Measurements from ENCODE around the gene DNAJB7. TPM values are rescaled to one million over a fixed set of nuclear protein-coding genes. Genes with fewer than 3 reads are reported as not detected.

The DNAJB7 gene
- total and polyA plus RNA-seq, 2 donors (not counting 1 experiment from before 2014, with no cell fraction given) = not detected

GRCh38 chr22:40867109-40867508 lies 5.2 kb upstream of the DNAJB7 start:
- Histone ChIP-seq H3K9ac (ENCODE audit: low read length) (no peak overlapping the region), H3K79me2 (ENCODE audit: control insufficient read depth, insufficient read depth, low read length) (peaks cover 56% of the 10 kb centered on the region), H3K4me1 (ENCODE audit: control insufficient read depth in 2 of 2, insufficient read depth in 2 of 2, low read length in 2 of 2) (peaks cover 5 to 9% of the 10 kb centered on the region in 2 donors), H4K20me1 (ENCODE audit: control insufficient read depth, insufficient read depth, low read length, poor library complexity, severe bottlenecking) (no peaks in the 10 kb centered on the region), H3K36me3 (replicated peaks in 1 of 2; ENCODE audit: control extremely low read depth in 1 of 2, control insufficient read depth in 1 of 2, extremely low read depth in 1 of 2, insufficient read depth in 2 of 2, low read length in 1 of 2) (peaks cover 2 to 12% of the 10 kb centered on the region in 2 experiments), H3K27ac (ENCODE audit: low read length in 2 of 2) (no peak overlapping the region), H3K9me3 (ENCODE audit: control extremely low read depth in 1 of 3, control insufficient read depth in 2 of 3, insufficient read depth in 1 of 3, low read length in 2 of 3) (no peaks in the 10 kb centered on the region), H3K4me3 (ENCODE audit: control extremely low read depth in 1 of 5, extremely low read depth in 1 of 5, insufficient read depth in 1 of 5, low read depth in 2 of 5, low read length in 4 of 5) (no peak overlapping the region), H2AFZ (ENCODE audit: insufficient read depth, low read depth, low read length, poor library complexity, severe bottlenecking) (no peak overlapping the region), H3K27me3 (replicated peaks in 1 of 4; ENCODE audit: control extremely low read depth in 1 of 4, control insufficient read depth in 3 of 4, insufficient read depth in 4 of 4, low read length in 3 of 4) (no peaks in the 10 kb centered on the region), H3K4me2 (replicated peaks; ENCODE audit: low read depth, low read length, poor library complexity, severe bottlenecking) (no peak overlapping the region)
- H3K9me3 Mint-ChIP-seq (ENCODE audit: insufficient read depth) = no peaks in the 10 kb centered on the region
- peaks cover 16% of the 10 kb centered on the region for H3K4me1 Mint-ChIP-seq
- TF ChIP-seq EZH2 (IDR thresholded peaks at IDR 0.05; ENCODE audit: borderline replicate concordance, insufficient read depth, low read depth, low read length, poor library complexity, severe bottlenecking) (no peak), CTCF (IDR thresholded peaks at IDR 0.05) (no peak)
- intact Hi-C loops (cut with micrococcal nuclease) = no loop called here
- ChIA-PET POLR2A (no interaction called here), CTCF (interaction anchor here (0.6 to 1.4 kb wide), 2 partner anchors 55 to 132 kb away, joined by 3 to 4 read pairs; no protein-coding TSS in a partner anchor)
- WGBS (ENCODE audit: insufficient coverage) = no CpG with 5 or more reads among the region's 2 CpGs
- ATAC-seq (ENCODE audit: low read depth) (no peak), DNase-seq (no peak)
- H3K27me3 Mint-ChIP-seq = no peaks in the 10 kb centered on the region
- H3K27ac Mint-ChIP-seq = no peak overlapping the region
- H3K4me3 Mint-ChIP-seq = no peak overlapping the region

- TF ChIP-seq CTCF (IDR thresholded peaks at IDR 0.05) = no peak
- TF ChIP-seq EZH2 (IDR thresholded peaks at IDR 0.05; ENCODE audit: borderline replicate concordance, insufficient read depth, low read depth, low read length, poor library complexity, severe bottlenecking) = no peak
- H3K4me3 Mint-ChIP-seq = no peak overlapping the region
- H3K9ac ChIP-seq (ENCODE audit: low read length) = no peak overlapping the region
- 83% methylated on average over 1 of the region's 2 CpGs for WGBS (ENCODE audit: insufficient coverage)
- H3K4me2 ChIP-seq (replicated peaks; ENCODE audit: low read depth, low read length, poor library complexity, severe bottlenecking) = no peak overlapping the region
- H3K36me3 ChIP-seq (replicated peaks in 1 of 2; ENCODE audit: control extremely low read depth in 1 of 2, control insufficient read depth in 1 of 2, extremely low read depth in 1 of 2, insufficient read depth in 2 of 2, low read length in 1 of 2) = peaks cover 0 to 2% of the 10 kb centered on the region in 2 experiments
- ChIA-PET CTCF (no interaction called here), POLR2A (no interaction called here)
- no peaks in the 10 kb centered on the region for H4K20me1 ChIP-seq (ENCODE audit: control insufficient read depth, insufficient read depth, low read length, poor library complexity, severe bottlenecking)
- no peak overlapping the region for H3K27ac ChIP-seq (ENCODE audit: low read length in 2 of 2)
- no peaks in the 10 kb centered on the region for H3K9me3 Mint-ChIP-seq (ENCODE audit: insufficient read depth)
- no peaks in the 10 kb centered on the region for H3K27me3 Mint-ChIP-seq
- no peak overlapping the region for H3K27ac Mint-ChIP-seq
- H2AFZ ChIP-seq (ENCODE audit: insufficient read depth, low read depth, low read length, poor library complexity, severe bottlenecking) = no peak overlapping the region
- peaks cover 12 to 17% of the 10 kb centered on the region in 2 donors for H3K4me1 ChIP-seq (ENCODE audit: control insufficient read depth in 2 of 2, insufficient read depth in 2 of 2, low read length in 2 of 2)
- H3K9me3 ChIP-seq (ENCODE audit: control extremely low read depth in 1 of 3, control insufficient read depth in 2 of 3, insufficient read depth in 1 of 3, low read length in 2 of 3) = no peaks in the 10 kb centered on the region
- intact Hi-C loops (cut with micrococcal nuclease) = no loop called here
- peaks cover 25% of the 10 kb centered on the region for H3K4me1 Mint-ChIP-seq
- ATAC-seq (ENCODE audit: low read depth) = no peak
- no peak for DNase-seq
- peaks cover 77% of the 10 kb centered on the region for H3K79me2 ChIP-seq (ENCODE audit: control insufficient read depth, insufficient read depth, low read length)
- no peak overlapping the region for H3K4me3 ChIP-seq (ENCODE audit: control extremely low read depth in 1 of 5, extremely low read depth in 1 of 5, insufficient read depth in 1 of 5, low read depth in 2 of 5, low read length in 4 of 5)
- H3K27me3 ChIP-seq (replicated peaks in 1 of 4; ENCODE audit: control extremely low read depth in 1 of 4, control insufficient read depth in 3 of 4, insufficient read depth in 4 of 4, low read length in 3 of 4) = no peaks in the 10 kb centered on the region
Measured at GRCh38 chr22:40862537-40862936, 624 bp upstream of the DNAJB7 start.

All from B cell (primary cell).